GM19438 (cell line): ENCODE measurements around the gene TDO2.
"Not testable (repeated sequence)": the region's sequence is repeated elsewhere in the genome, so short reads cannot be mapped to it uniquely, and the experiment has no call there.

ENCODE experiments used
- ATAC-seq: cut with Tn5 transposase; IDR thresholded peaks from one replicate; pipeline ENCODE4 v1.9.1; 2021; ENCODE audit warnings: low read depth; ENCODE audit not compliant: unreplicated experiment

The TDO2 gene

DNA sequence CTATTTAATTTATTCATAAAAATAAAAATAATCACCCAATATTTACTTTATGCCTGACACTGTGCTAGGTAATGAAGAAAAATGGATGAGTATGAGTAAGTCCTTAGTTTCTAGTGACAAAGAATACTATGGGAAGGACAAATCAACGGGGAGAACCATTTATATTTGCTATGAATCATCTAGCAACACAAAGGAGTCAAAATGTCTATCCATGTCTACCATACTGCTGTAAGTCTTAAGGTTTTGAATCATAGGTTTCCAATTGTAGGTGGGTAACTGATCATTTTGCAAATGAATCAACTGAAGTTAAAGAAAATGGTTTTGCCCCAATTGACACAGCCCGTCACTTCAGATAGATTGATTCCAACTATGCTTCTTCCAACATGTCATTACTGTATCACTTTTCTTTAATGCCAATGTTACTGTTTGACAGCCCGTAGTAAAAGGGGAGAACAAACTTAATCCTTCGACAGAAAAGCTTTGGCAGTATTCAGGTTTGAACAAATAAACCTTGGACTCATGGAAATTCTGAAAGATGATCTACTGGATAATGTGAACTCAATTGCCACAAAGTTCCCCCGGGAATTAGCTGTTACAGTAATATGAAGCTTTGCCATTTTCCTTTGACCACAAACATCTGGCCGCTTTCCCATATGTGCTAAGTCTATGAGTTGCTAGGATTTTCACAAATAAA, 3.2 kb downstream of the TDO2 start:
- ATAC-seq: no peak

DNA sequence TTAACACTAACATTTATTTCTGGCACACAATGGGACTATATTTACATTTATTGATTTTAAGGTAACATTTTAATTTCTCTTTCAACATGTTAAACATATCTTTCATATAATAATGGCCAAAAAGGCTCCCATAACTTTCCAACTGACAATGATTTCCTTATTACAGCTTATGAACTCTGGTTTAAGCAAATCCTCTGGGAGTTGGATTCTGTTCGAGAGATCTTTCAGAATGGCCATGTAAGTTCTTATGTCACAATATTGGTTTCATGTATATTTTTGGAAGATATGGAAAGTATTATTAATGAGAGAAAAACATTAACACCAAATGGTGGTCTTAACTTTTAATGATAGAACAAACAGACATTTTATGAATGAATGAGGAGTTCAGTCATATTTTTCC, 4.1 kb downstream of the TDO2 start:
- no peak for ATAC-seq

DNA sequence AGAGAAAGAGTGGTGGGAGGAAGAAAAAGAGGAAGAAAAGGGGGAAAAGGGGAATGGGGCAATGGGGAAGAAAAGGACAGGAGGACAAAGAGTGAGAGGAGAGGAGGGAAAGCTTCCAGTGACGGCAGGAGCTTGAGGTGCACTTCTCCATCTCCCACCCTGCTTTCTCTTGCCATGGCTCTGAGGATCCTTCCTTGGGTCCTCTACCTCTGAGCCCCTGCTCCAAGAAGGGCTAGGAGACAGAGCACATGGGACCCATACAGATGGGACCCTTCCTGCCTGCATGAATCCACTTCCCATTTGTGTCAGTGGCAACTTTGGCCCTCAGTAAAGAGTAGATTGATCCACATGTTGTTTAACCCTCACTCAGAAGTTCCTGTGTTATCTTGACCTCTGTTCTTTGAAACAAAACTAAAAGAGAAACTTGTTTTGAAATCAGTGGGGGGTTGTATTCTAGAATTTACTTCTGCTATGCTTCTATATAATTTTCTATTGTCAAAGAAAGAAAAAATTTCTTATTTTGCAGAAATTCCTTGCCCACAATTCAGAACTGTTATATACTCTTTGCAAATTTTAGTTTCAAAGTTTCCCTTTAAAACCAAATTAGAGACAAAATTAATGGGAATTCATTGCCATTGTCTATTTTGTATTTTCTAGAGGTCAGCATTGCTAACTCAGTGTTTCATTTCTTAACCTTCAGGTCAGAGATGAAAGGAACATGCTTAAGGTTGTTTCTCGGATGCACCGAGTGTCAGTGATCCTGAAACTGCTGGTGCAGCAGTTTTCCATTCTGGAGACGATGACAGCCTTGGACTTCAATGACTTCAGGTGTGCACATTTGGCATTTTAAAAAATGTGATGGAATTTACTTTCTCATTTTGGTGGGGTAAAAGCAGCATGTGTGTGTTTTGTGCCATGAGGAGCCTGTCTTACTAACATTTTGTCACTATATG, 5.0 kb downstream of the TDO2 start:
- no peak for ATAC-seq

DNA sequence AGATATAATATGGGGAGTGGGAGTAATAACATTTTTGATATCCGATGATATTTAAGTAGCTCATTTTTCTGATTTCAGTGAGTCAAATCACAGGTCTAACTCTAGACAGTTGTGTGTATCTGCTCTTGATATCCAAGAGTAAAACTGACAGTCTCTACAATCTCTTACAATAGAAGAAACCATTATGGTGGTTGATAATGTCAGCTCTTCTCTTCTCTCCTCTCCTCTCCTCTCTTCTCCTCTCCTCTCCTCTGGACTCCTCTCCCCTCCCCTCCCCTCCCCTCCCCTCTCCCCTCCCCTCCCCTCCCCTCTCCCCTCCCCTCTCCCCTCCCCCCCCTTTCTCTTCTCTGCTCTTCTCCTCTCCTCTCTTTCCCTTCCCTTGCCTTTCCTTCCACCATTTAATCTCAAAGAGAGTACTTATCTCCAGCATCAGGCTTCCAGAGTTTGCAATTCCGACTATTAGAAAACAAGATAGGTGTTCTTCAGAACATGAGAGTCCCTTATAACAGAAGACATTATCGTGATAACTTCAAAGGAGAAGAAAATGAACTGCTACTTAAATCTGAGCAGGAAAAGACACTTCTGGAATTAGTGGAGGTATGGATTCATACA, 6.2 kb downstream of the TDO2 start:
- no peak for ATAC-seq

DNA sequence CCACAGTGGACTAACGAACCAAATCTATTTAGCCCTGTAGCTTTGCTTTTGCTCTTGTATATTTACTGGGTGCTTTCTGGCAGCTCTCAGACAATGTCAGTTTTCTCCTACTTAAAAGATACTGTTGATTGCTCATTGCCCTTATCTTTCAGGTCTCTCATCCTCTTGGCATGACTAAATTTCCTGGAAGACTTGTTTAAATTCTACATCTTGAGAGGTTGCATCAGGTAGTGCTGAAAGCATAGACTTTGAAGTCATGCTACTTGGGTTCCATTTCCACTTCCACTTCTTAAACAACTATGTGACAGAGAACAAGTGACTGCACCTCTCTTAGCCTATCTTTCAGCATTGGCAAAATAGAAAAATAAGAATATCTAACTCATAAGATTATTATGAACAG, 8.4 kb downstream of the TDO2 start:
- no peak for ATAC-seq

DNA sequence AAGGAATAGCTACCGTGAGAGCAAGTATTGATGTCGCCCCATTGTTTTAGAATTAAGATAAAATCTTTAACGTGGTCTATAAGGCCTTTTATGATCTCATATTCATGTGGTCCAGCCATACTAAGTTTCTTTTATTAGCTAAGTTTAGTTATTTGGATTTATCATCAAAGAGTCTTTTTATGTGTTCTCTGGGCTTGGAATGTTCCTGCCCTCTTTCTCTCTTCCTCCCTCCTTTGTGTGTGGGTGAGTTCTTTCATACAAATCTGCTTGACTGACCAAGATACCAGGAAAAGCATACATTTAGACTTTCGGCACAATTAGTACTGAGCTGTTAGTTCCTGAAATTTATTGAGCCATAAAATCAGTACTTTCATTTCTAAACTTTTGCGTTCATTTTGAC, 11.3 kb downstream of the TDO2 start:
- ATAC-seq: no peak

DNA sequence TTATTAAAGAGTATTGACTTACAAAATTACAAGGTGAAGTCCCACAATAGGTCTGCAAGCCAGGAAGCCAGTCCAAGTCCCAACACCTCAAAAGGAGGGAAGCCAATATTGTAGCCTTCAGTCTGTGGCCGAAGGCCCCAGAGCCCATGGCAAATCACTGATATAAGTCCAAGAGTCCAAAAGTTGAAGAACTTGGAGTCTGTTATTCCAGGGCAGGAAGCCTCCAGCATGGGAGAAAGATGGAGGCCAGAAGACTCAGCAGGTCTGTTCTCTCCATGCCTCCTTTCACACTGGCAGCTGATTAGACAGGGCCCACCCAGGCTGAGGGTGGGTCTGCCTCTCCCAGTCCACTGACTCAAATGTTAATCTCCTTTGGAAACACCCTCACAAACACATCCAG, 18.1 kb downstream of the TDO2 start:
- no peak for ATAC-seq

DNA sequence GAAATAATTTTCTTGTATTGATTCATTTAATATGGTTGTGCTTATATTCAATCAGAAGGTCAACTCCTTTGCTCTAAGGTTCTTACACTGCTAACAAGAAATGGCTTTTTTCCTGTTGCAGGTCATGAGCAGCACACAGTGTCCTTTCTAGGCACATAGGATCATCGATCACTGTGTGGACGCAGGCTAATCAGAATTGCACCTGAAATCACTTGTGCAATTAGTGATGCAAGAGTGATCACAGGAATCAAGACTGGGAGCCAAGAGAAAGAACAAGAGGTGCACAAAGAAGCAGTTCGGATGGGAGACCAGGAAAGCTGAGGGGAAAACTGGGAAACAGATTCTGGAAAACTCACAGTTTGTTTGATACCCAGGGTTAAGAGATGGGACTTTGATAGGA, 21.1 kb downstream of the TDO2 start:
- no peak for ATAC-seq

DNA sequence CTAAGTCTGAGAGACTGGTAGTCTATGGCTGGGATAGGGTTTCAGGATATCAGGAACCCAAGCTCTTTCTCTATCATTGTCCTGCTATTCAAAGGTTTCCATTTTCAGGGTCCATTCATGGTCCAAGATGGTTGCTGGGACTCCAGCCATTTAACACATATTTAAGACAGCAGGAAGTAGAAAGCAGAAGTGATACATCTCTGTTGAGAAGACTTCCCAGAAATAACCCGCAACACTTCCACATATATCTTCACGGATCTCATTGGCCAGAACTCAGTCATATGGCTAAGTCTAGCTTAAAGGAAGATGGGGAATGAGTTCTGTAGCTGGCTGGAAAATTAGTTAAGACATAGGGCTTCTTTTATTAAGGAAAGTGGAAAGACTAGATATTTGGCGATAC, 26.3 kb downstream of the TDO2 start:
- ATAC-seq: no peak

DNA sequence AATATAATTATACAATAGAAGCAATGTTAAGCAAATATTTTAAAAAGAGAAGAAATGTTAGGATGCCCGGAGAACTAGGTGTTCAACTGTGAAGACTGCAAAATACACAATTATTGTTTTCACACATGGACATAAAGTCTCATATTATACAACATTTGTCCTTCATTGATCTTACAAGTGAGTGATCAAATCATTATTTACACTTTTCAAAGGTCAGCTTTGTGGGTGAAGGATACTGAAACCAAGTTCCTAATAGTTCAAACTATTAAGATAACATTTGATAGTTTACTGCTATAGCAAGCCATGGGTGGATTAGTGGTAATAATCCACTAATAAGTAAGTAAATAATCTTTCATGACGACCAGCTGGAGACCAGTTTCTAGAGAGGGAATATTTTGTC, 26.8 kb downstream of the TDO2 start:
- no peak for ATAC-seq

DNA sequence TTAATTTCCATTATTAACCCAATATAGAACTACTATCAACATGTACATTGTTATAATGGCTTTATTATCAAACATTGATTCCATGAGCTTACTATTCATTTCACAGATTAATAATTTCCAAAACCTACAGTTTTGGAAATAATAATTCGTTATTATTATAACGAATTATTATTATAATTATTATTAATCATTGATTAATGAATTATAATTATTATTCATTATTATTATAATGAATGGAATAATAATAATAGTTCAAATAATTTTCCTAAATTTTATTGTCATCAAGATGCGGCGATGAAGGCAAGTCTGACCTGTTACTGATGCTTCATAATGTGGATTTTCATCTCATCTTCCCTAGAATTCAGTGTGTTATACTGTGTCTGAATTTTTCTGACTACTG, 28.1 kb downstream of the TDO2 start:
- no peak for ATAC-seq

DNA sequence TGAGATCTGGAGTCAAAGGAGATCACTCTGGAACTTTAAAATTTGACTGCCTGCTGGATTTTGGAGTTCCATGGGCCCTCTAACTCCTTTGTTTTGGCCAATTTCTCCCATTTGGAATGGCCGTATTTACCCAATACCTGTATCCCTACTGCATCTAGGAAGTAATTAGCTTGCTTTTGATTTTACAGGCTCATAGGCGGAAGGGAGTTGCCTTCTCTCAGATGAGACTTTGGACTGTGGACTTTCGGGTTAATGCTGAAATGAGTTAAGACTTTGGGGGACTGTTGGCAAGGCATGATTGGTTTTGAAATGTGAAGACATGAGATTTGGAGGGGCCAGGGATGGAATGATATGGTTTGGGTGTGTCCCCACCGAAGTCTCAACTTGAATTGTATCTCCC, 31.1 kb downstream of the TDO2 start:
- ATAC-seq: not testable (repeated sequence)

DNA sequence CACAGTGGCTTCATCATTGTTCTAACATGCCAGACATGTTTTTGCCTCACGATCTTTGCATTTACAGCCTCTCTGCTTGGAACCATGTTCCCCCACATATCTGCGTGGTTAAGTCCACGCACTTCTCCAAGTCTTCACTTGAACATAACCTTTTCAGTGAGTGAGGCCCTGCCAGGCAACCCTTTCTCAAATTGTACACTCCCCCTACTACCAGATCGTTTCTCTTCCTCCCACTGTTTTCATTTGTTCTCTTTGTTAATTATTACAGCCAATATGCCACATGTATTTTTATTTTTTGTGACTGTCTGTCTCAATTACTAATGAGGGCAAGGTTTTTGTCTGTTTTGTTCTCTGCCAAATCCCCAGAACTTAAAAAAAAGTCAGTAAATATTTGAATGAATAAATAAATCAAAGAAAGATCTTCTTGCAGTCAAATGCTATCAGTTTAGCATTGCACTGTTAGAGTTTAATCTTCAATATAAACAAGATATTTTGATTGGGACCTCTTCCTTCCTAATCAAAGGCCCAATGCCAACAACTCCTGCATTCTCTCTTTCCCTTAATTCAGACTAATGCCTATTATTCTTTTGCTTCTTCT, 32.0 kb downstream of the TDO2 start:
- no peak for ATAC-seq

DNA sequence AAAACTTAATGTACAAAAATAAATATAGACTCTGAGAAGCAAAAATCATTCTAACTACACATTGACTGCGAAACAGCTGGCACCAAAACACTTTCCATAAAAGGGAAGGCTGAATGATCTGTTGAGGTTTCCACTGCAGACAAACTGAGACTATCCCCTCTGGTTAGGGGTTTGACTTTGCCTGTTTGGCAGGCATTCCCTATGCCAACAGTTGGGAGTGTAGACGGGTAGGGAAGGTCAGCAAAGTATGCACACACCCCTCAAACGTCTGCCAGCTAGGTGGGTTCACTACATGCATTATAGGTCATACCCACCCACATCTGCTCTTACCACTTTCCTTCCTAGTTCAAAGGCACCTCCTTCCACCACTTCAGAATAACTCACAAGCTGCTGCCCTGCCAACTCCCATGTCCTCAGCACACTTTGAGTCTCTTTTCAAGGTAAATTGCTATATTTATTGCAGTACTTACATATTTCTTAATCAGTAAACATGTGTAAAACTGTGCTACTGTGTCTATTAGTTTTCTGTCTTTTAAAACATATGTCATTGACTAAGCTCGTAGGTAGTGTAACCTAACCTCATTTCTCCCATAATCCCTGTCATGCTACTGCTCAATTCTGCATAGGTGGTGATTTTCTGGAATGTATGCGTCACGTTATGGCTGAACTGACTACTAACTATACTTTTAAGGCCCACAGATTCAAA, 37.7 kb downstream of the TDO2 start:
- ATAC-seq: no peak

DNA sequence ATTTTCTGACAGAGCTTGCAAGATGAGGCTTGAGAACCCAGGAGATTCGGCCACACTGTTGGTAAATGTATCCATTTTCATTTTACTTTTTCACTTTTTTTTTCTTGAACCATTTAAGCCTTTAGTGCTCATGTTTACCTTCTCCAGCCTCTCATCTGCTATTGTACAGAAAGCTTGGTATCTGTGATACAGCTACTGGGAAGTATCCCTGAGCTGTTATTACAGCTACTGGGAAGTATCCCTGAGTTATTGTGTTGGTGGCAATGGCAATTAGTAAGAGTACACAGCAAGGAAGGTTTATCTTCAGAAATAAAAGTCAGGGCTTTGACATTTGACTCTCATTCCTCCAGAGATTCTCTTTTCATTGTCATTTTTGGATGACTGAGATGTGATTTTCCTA, 38.3 kb downstream of the TDO2 start:
- no peak for ATAC-seq

DNA sequence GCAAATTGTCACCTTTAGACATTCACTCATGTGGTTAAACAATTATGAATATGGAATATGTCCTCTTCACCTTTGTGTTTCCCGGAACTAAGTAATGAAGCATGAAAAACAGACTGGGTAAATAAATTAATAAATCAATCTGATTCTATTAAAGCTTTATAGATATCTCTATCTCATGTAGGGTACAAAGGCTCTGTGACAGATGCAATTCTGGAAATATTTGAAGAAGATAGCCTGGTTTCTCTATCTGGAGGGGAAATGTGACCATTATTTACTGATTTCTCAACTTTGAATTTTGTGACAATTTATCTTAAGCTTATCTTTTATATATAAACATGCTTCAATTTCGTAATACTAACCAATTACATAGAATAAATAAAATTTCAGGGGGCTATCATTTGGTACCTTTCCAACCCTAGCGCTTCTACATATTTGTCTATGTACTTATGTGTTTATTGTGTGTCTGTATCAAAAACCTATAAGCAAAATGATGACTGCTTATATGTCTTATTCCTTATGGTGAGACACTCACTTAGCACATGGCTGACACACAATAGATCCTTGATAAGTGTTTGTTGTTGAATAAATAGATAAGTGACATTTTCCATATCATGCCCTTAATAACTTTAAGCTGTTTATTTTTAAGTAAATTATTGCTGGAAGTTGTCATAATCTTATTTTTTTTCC, 40.3 kb downstream of the TDO2 start:
- ATAC-seq: no peak

DNA sequence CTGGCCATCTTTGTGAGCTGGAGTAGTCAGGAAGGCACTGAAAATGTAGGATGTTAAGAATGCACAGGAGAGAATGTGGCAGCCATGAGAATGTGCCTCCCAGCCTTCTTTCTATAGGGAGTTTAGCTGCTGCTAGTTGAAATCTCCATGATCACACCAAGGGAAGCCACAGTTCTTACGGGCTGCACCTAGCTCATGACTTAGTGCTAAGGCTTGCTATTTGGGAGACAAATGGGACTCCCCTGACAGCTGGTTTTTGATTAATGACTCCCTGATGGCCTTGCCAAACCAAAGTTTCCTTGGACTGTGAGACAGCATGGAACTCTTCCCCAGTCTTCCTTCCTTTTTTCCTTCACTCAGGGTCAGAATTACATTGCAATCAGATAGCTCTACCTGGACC, 41.0 kb downstream of the TDO2 start:
- no peak for ATAC-seq

DNA sequence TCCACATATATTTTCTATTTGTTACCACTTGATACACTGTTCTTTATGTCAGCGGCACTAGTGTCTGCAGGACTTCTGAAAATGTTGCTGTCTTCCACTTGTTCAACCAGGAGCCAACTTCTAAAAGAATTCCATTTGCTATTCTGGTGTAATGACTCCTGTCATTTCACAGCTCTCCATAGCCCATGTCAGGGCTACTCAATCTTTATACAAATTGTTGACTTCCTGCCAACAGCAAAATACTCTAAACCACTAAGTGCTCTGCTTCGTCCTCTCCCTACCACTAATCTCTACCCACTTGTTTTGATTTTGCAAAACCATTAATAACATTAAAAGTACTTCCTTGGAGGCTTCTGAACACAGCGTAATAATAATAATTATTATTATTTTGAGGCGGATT, 43.0 kb downstream of the TDO2 start:
- no peak for ATAC-seq

DNA sequence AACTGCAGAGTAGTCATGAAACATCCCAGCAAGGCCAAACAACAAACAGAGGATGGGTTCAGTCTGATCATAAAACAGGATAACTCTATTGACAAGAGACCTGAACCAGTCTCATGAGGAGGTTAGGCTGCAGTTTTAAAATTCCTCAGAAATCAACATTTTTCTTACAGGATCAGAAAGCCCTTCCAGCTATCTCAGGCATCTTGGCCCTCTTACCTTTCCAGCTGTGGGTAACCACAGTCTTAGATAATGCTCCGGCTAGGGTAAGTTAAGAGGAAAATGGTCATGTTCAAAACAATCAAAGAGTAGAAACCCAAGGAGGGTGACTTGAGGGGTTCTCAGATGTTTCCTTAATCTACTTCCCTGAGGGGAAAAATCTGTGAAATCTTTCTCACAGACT, 45.0 kb downstream of the TDO2 start:
- no peak for ATAC-seq

DNA sequence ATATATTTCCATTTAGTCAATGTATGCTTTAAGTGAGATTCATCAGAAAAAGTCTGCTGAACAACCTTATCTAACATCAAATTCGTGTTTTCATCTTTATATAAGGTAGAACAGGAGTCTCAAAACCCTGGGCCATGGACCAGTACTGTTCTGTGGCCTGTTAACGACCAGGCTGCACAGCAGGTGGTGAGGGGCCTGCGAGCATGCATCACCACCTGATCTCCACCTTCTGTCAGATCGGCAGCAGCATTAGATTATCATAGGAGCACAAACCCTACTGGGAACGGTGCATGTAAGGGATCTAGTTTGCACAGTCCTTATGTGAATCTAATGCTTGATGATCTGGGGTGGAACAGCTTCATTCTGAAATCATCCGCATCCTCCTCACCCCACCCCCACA, 47.0 kb downstream of the TDO2 start:
- ATAC-seq: no peak
